Measurements from ENCODE around the gene RAB13. TPM values are rescaled to one million over a fixed set of nuclear protein-coding genes. Genes with fewer than 3 reads are reported as not detected.
A peak's percentile ranks its signal among the peaks of the same experiment; 100 is the strongest.

RAB13 gene
- total and polyA plus RNA-seq, 2 of the 13 experiments (the other 11 are each of a cell fraction or from before 2014, with no cell fraction given), result 15.9 to 24.7 TPM

DNA sequence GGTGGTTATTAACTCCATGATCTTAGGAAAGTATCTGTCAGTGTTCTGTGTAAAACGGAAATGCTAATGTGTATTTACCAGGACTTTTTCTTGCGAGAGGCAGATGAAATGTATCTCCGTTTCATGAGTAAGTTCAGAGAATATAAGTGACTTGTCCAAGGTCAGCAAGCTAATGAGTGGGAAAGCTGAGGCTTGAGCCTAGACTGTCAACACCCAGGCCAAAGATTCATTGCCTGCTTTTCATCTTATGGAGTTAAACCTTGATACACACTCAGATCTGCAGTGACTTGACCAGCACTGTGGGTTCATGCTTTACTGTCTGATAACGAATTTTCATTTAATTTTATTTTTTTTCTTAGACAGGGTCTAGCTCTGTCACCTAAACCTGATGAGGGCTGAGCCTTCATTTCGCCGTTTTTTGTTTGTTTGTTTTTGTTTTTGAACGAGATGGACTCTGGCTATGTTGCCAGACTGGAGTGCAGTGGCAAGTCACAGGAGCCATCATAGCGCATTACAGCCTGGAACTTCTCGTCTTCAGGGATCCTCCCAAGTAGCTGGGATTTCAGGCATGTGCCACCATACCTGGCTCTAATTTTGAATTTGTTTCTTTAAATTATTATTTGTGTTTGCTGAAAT, 7.7 kb downstream of the RAB13 start:
- FAIRE-seq, result peak; percentile 15
- intact Hi-C loops (cut with micrococcal nuclease; ENCODE audit: unreplicated experiment), result loop anchor here (1.0 kb wide), 1 partner anchor 8 kb away; the partner anchor contains the start of gene RAB13
- peak overlapping the region; percentile 57 for H2AFZ ChIP-seq (ENCODE audit: low read length)
- H3K27me3 ChIP-seq (ENCODE audit: control insufficient read depth in 1 of 2, insufficient read depth in 2 of 2, low read length in 2 of 2), result no peaks in the 10 kb centered on the region
- H3K9me3 ChIP-seq (ENCODE audit: low read length), result no peaks in the 10 kb centered on the region
- ChIA-PET CTCF (ENCODE audit: low intra/inter-chr PET ratio, low total read pairs) (no interaction called here), POLR2A (interaction anchor here (1.0 to 4.4 kb wide), 15 partner anchors 9 to 363 kb away, joined by 3 to 209 read pairs (median 8); partner anchors contain the start of genes CHTOP, CREB3L4, CRTC2 and DENND4B)
- peaks cover 1 to 19% of the 10 kb centered on the region in 2 experiments for H3K36me3 ChIP-seq (replicated peaks in 1 of 2; ENCODE audit: control insufficient read depth in 1 of 2, insufficient read depth in 2 of 2, low read length in 2 of 2)
- H3K27ac ChIP-seq (ENCODE audit: extremely low read length, insufficient read depth, low read length), result peak overlapping the region; percentile 88
- in situ Hi-C loops (cut with HindIII; ENCODE audit: extremely low pct_ligation_motif_present, low pct_unique_long_range_greater_than_20kb), result no loop called here
- BruUV-seq (replicated peaks), result no TSS peak
- ATAC-seq, result peak; percentile 12
- H3K79me2 ChIP-seq (ENCODE audit: insufficient read depth, low read length), result peaks cover 16% of the 10 kb centered on the region
- peak overlapping the region; percentile 88 for H3K9ac ChIP-seq (ENCODE audit: insufficient read depth, low read depth, low read length)
- H3K4me1 ChIP-seq (ENCODE audit: insufficient read depth, low read length), result peaks cover 25% of the 10 kb centered on the region
- H3K4me2 ChIP-seq (ENCODE audit: low read depth, low read length), result peak overlapping the region; percentile 97
- DNase-seq (ENCODE audit: low spot score), result no peak
- H4K20me1 ChIP-seq (ENCODE audit: insufficient read depth, low read length), result no peaks in the 10 kb centered on the region
- 2% methylated on average over 9 of the region's 9 CpGs for WGBS (ENCODE audit: low lambda C conversion rate)
- peak overlapping the region; percentile 72 to 79 (median 77) for H3K4me3 ChIP-seq (replicated peaks in 1 of 3; ENCODE audit: insufficient read depth in 1 of 3, low read depth in 2 of 3, low read length in 3 of 3)
- TF ChIP-seq BCL6 (CRISPR knock-in tag; IDR thresholded peaks at IDR 0.05) (0 out of 2 replicates have a peak, but pooled peaks have one; percentile 0), ZNF749 (CRISPR knock-in tag; IDR thresholded peaks at IDR 0.05; ENCODE audit: borderline replicate concordance) (0 out of 2 replicates have a peak, but pooled peaks have one; percentile 20), POLR2AphosphoS5 (IDR thresholded peaks at IDR 0.05; ENCODE audit: low read depth, low read length) (no peak), REL (CRISPR knock-in tag; conservative IDR thresholded peaks at IDR 0.05) (no peak), ZKSCAN8 (CRISPR knock-in tag; IDR thresholded peaks at IDR 0.05; ENCODE audit: borderline replicate concordance) (0 out of 2 replicates have a peak, but pooled peaks have one; percentile 0), FOXK2 (IDR thresholded peaks at IDR 0.05) (no peak), ZSCAN22 (CRISPR knock-in tag; IDR thresholded peaks at IDR 0.05) (0 out of 2 replicates have a peak, but pooled peaks have one; percentile 28), ATF6 (CRISPR knock-in tag; conservative IDR thresholded peaks at IDR 0.05) (0 out of 2 replicates have a peak, but pooled peaks have one; percentile 30), TEAD3 (CRISPR knock-in tag; optimal IDR thresholded peaks at IDR 0.05; ENCODE audit: borderline replicate concordance) (no peak), HMG20A (CRISPR knock-in tag; IDR thresholded peaks at IDR 0.05; ENCODE audit: borderline replicate concordance) (0 out of 2 replicates have a peak, but pooled peaks have one; percentile 8)
- TF ChIP-seq, protein P1, sequence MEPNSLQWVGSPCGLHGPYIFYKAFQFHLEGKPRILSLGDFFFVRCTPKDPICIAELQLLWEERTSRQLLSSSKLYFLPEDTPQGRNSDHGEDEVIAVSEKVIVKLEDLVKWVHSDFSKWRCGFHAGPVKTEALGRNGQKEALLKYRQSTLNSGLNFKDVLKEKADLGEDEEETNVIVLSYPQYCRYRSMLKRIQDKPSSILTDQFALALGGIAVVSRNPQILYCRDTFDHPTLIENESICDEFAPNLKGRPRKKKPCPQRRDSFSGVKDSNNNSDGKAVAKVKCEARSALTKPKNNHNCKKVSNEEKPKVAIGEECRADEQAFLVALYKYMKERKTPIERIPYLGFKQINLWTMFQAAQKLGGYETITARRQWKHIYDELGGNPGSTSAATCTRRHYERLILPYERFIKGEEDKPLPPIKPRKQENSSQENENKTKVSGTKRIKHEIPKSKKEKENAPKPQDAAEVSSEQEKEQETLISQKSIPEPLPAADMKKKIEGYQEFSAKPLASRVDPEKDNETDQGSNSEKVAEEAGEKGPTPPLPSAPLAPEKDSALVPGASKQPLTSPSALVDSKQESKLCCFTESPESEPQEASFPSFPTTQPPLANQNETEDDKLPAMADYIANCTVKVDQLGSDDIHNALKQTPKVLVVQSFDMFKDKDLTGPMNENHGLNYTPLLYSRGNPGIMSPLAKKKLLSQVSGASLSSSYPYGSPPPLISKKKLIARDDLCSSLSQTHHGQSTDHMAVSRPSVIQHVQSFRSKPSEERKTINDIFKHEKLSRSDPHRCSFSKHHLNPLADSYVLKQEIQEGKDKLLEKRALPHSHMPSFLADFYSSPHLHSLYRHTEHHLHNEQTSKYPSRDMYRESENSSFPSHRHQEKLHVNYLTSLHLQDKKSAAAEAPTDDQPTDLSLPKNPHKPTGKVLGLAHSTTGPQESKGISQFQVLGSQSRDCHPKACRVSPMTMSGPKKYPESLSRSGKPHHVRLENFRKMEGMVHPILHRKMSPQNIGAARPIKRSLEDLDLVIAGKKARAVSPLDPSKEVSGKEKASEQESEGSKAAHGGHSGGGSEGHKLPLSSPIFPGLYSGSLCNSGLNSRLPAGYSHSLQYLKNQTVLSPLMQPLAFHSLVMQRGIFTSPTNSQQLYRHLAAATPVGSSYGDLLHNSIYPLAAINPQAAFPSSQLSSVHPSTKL (CRISPR knock-in tag; IDR thresholded peaks at IDR 0.05), result no peak
- TF ChIP-seq, protein P2, sequence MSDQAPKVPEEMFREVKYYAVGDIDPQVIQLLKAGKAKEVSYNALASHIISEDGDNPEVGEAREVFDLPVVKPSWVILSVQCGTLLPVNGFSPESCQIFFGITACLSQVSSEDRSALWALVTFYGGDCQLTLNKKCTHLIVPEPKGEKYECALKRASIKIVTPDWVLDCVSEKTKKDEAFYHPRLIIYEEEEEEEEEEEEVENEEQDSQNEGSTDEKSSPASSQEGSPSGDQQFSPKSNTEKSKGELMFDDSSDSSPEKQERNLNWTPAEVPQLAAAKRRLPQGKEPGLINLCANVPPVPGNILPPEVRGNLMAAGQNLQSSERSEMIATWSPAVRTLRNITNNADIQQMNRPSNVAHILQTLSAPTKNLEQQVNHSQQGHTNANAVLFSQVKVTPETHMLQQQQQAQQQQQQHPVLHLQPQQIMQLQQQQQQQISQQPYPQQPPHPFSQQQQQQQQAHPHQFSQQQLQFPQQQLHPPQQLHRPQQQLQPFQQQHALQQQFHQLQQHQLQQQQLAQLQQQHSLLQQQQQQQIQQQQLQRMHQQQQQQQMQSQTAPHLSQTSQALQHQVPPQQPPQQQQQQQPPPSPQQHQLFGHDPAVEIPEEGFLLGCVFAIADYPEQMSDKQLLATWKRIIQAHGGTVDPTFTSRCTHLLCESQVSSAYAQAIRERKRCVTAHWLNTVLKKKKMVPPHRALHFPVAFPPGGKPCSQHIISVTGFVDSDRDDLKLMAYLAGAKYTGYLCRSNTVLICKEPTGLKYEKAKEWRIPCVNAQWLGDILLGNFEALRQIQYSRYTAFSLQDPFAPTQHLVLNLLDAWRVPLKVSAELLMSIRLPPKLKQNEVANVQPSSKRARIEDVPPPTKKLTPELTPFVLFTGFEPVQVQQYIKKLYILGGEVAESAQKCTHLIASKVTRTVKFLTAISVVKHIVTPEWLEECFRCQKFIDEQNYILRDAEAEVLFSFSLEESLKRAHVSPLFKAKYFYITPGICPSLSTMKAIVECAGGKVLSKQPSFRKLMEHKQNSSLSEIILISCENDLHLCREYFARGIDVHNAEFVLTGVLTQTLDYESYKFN (CRISPR knock-in tag; conservative IDR thresholded peaks at IDR 0.05), result 0 out of 2 replicates have a peak, but pooled peaks have one; percentile 9
